GM12865 (cell line): ENCODE results near the gene ZNF200.
A peak's percentile ranks its signal among the peaks of the same experiment; 100 is the strongest.

Source experiments
- DNase-seq: peaks from one replicate; pipeline ENCODE4 v3.0.0; 2010; ENCODE audit warnings: low read depth
- H3K4me3 ChIP-seq: 2 replicates; pipeline ENCODE4 v1.5.1; 2011; ENCODE audit warnings: mild to moderate bottlenecking, low read depth, low read length, control low read depth
- CTCF ChIP-seq: IDR thresholded peaks from 2 replicates; pipeline ENCODE4 v1.5.1; 2011; ENCODE audit warnings: low read length, control low read depth, low read depth, inconsistent platforms; ENCODE audit not compliant: insufficient read depth; ENCODE audit errors: missing control alignments

Gene ZNF200

GRCh38 chr16:3264137-3265036 is 29.4 kb upstream of the ZNF200 start:
- peak; percentile 36 for TF ChIP-seq CTCF
- peak; percentile 99 for DNase-seq
- peak overlapping the region; percentile 67 for H3K4me3 ChIP-seq

GRCh38 chr16:3262517-3262916 is 27.6 kb upstream of the ZNF200 start:
- DNase-seq = no peak
- H3K4me3 ChIP-seq = no peak overlapping the region
- no peak for TF ChIP-seq CTCF

GRCh38 chr16:3259836-3260235 is 24.9 kb upstream of the ZNF200 start:
- no peak for DNase-seq
- no peak overlapping the region for H3K4me3 ChIP-seq
- TF ChIP-seq CTCF = no peak

GRCh38 chr16:3256866-3257465 is 22.0 kb upstream of the ZNF200 start:
- no peak overlapping the region for H3K4me3 ChIP-seq
- DNase-seq = no peak
- TF ChIP-seq CTCF = no peak

GRCh38 chr16:3256146-3256865 is 21.3 kb upstream of the ZNF200 start, which contains the start of gene MEFV:
Gene MEFV (minus strand): TSS chr16:3256633. CDS start chr16:3256587, 46 bp downstream.
- no peak for DNase-seq

GRCh38 chr16:3254309-3254708 is 19.4 kb upstream of the ZNF200 start:
- H3K4me3 ChIP-seq = no peak overlapping the region
- no peak for TF ChIP-seq CTCF
- no peak for DNase-seq

More at GRCh38 chr16:3256146-3256865, 21.3 kb upstream of the ZNF200 start, which contains the start of gene MEFV:
- TF ChIP-seq CTCF = no peak
- no peak within 1 kb of the TSS for H3K4me3 ChIP-seq
